HFFc6 (cell line): ENCODE data around the gene ATXN1. TPM values are rescaled to one million over a fixed set of nuclear protein-coding genes. Genes with fewer than 3 reads are reported as not detected.

ENCODE experiments used
- DNase-seq: peaks from one replicate; pipeline ENCODE4 v3.0.0-alpha.2; 2018
- H3K27ac Mint-ChIP-seq: 2 replicates; pipeline ENCODE4 v1.8.0; 2020; ENCODE audit warnings: mild to moderate bottlenecking, mixed read lengths
- H3K27me3 Mint-ChIP-seq: 2 replicates; pipeline ENCODE4 v1.8.0; 2021; ENCODE audit warnings: mild to moderate bottlenecking, moderate library complexity, mixed read lengths; ENCODE audit not compliant: insufficient read depth
- H3K36me3 Mint-ChIP-seq: 2 replicates; pipeline ENCODE4 v1.8.0; 2021; ENCODE audit warnings: low read depth, mixed read lengths
- H3K4me1 Mint-ChIP-seq: 2 replicates; pipeline ENCODE4 v1.8.0; 2020; ENCODE audit warnings: low read depth, mixed read lengths
- H3K4me3 Mint-ChIP-seq: 2 replicates; pipeline ENCODE4 v1.8.0; 2020; ENCODE audit warnings: mild to moderate bottlenecking, moderate library complexity, mixed read lengths
- H3K9me3 Mint-ChIP-seq: 2 replicates; pipeline ENCODE4 v1.8.0; 2020; ENCODE audit warnings: mild to moderate bottlenecking, mixed read lengths
- total RNA-seq, 6 experiments: library from RNA; stranded (reverse); fragmentation: NEBNext Ultra II Directional; extraction: Animal tissue kit (Norgen Biotek cat#: 25700); gene quantifications; 2 replicates in 1 of 6; 3 replicates in 5 of 6; pipeline ENCODE4 v1.2.3, GENCODE V29; 2021
- TF ChIP-seq, protein P1 (sequence below): fragments of 200-600 bp; sonication (generic); IDR thresholded peaks from 2 replicates; pipeline ENCODE4 v1.5.0; 2021; ENCODE audit warnings: antibody characterized with exemption, mild to moderate bottlenecking

Gene ATXN1
- total RNA-seq, 6 experiments from 2014 or later: 28.2 to 41.5 (median 30.5) TPM

DNA sequence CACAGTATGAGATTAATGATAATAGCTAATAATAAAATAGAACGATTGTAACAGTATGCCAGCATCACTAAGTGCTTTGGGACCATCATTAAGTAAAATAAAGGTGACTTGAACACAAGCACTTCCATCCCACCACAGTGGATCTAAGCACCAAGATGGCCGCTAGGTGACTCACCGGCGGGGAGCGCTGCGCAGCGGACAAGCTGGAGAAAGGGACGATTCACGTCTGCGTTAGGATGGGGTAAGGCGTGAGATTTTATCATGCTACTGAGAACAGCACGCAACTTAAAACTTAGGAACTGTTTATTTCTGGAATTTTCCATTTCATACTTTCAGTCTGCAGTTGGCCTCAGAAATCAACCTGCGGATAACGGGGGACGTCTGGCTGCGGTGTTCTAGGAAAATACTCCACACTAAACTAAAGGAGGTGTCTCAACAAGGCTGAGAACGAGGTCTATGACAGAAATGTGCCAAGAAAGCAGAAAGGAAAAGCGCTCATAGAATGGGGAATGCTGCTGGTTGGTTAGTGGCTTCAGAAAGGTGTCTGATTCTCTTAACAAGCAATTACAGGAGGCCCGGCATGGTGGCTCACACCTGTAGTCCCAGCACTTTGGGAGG is 408.3 kb downstream of the ATXN1 start:
- Mint-ChIP-seq H3K4me3 (no peak overlapping the region), H3K36me3 (peaks cover 8% of the 10 kb centered on the region), H3K27ac (peak overlapping the region; percentile 93), H3K9me3 (no peaks in the 10 kb centered on the region), H3K27me3 (no peaks in the 10 kb centered on the region; the same call in 1 of the 2 replicates), H3K4me1 (peaks cover 57% of the 10 kb centered on the region)
- TF ChIP-seq, protein P1, sequence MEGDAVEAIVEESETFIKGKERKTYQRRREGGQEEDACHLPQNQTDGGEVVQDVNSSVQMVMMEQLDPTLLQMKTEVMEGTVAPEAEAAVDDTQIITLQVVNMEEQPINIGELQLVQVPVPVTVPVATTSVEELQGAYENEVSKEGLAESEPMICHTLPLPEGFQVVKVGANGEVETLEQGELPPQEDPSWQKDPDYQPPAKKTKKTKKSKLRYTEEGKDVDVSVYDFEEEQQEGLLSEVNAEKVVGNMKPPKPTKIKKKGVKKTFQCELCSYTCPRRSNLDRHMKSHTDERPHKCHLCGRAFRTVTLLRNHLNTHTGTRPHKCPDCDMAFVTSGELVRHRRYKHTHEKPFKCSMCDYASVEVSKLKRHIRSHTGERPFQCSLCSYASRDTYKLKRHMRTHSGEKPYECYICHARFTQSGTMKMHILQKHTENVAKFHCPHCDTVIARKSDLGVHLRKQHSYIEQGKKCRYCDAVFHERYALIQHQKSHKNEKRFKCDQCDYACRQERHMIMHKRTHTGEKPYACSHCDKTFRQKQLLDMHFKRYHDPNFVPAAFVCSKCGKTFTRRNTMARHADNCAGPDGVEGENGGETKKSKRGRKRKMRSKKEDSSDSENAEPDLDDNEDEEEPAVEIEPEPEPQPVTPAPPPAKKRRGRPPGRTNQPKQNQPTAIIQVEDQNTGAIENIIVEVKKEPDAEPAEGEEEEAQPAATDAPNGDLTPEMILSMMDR: no peak
- DNase-seq: no peak

DNA sequence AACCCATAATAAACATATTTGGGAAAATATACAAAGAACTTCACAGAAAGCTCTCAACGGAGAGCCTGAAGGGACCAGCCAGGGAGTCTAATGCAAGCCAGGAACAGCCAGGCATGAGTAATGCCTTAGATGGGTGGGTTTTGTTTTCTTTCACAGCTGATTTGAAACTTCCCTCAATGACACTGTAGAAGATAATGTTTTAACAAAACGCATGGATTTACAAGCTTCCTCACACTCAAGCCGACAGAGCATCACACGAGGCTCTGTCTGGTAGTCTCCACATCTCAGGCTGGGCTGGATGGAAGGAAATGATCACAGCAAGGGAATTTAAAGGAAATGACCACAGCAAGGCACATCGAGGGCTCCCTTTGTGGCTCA is 409.0 kb downstream of the ATXN1 start:
- Mint-ChIP-seq H3K36me3 (peaks cover 12% of the 10 kb centered on the region), H3K4me1 (peaks cover 57% of the 10 kb centered on the region), H3K27ac (peak overlapping the region; percentile 93)

DNA sequence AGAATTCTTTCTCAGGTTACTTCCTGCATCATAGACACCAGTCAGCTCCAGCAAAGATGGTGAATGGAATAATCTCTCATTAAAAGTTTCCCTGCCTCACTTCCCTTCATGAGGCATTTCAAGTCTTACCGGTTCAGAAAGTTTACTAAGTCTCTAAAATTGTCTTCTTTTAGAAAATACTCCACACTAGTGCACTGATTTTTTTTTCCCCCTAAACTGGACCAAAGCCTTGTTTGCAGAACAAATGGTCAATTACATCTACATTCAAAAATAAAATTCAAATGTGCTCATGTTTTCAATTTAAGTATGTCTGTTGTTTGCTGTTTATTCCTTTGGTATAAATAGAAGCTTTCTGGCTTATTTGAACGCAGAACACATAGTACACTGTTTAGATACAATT is 411.7 kb downstream of the ATXN1 start:
- peak overlapping the region; percentile 48; the same call in 1 of the 2 replicates for H3K27ac Mint-ChIP-seq

More for the DNA sequence above, 409.0 kb downstream of the ATXN1 start:
- TF ChIP-seq, protein P1: no peak
- H3K9me3 Mint-ChIP-seq: no peaks in the 10 kb centered on the region
- peaks cover 2% of the 10 kb centered on the region; the same call in 1 of the 2 replicates for H3K27me3 Mint-ChIP-seq
- peak overlapping the region; percentile 76 for H3K4me3 Mint-ChIP-seq
- peak; percentile 50 for DNase-seq

DNA sequence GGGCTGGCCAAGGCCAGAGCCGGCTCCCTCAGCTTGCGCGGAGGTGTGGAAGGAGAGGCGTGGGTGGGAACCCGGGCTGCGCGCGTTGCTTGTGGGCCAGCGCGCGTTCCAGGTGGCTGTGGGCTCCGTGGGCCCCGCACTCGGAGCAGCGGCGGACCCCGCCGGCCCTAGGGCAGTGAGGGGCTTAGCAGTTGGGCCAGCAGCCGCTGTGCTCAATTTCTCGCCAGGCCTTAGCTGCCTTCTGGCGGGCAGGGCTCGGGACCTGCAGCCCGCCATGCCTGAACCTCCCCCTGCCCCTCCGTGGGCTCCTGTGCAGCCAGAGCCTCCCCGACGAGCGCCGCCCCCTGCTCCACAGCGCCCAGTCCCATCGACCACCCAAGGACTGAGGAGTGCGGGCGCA is 414.4 kb downstream of the ATXN1 start:
- H3K4me3 Mint-ChIP-seq: no peak overlapping the region
- H3K9me3 Mint-ChIP-seq: peaks cover 3% of the 10 kb centered on the region; the same call in 1 of the 2 replicates
- 0 out of 2 replicates have a peak overlapping the region, but pooled peaks have one; percentile 29 for H3K27ac Mint-ChIP-seq
- peaks cover 72% of the 10 kb centered on the region for H3K4me1 Mint-ChIP-seq
- no peak for DNase-seq
- peaks cover 18% of the 10 kb centered on the region for H3K36me3 Mint-ChIP-seq
- TF ChIP-seq, protein P1: no peak
- H3K27me3 Mint-ChIP-seq: peaks cover 2% of the 10 kb centered on the region

More for the DNA sequence above, 411.7 kb downstream of the ATXN1 start:
- Mint-ChIP-seq H3K36me3 (peaks cover 6% of the 10 kb centered on the region; the same call in 1 of the 2 replicates), H3K4me1 (peaks cover 63% of the 10 kb centered on the region), H3K27me3 (peaks cover 2% of the 10 kb centered on the region), H3K4me3 (no peak overlapping the region), H3K9me3 (no peaks in the 10 kb centered on the region)
- DNase-seq: no peak
- TF ChIP-seq, protein P1: no peak

DNA sequence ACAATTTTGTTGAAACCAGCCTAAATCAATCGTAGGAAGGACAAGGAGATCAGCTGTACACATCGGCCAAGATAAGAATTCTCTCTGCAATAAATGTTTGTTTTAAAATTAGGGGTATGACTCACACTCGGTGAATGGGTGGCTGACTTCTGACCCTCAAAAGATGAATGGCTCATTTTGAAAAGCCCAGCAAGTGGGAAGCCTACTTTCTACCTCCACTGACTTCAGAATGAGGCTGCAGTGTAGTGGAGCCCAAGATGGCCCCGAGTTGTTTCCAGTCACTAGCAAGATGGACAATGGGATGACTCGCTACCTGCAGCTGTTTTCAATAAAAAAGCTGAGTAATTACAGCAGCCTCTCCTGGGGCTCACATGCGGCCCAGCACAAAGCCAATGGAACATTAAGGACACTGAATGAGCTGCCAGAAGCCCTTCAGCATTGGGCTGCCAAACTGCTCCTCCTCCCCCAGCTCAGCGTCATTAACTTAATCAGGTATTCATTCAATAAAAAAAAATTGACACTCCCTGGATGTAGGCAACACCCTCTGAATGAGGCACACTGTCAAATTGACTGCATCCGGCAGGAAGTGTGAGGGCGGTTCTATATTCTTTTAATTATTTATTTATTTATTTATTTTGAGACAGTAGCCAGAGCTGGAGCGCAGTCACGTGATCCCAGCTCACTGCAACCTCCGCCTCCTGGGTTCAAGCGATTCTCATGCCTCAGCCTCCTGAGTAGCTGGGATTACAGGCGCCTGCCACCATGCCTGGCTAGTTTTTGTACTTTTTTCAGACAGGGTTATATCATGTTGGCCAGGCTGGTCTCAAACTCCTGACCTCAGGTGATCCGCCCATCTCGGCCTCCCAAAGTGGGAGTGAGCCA is 415.6 kb downstream of the ATXN1 start:
- H3K27me3 Mint-ChIP-seq: peaks cover 2% of the 10 kb centered on the region
- peak overlapping the region; percentile 96 for H3K27ac Mint-ChIP-seq
- peaks cover 67% of the 10 kb centered on the region for H3K4me1 Mint-ChIP-seq
- peak overlapping the region; percentile 66 for H3K4me3 Mint-ChIP-seq
- peaks cover 18% of the 10 kb centered on the region for H3K36me3 Mint-ChIP-seq
- TF ChIP-seq, protein P1: no peak
- peak; percentile 93 for DNase-seq
- H3K9me3 Mint-ChIP-seq: peaks cover 3% of the 10 kb centered on the region; the same call in 1 of the 2 replicates
